Tibial artery (tissue), 4 donors: ENCODE results near the gene MLC1.

Source experiments
- DNase-seq, 2 donors: peaks; one replicate each; pipeline ENCODE4 v3.0.0-alpha.2; 2019
- H3K27ac ChIP-seq, 2 donors: fragments of 200-600 bp; sonication (generic) in 1 of 2; 1 replicate in 1 of 2; 2 replicates in 1 of 2; pipeline ENCODE4 v1.5.1; 2018 to 2019; ENCODE audit warnings: mild to moderate bottlenecking in 1 of 2
- H3K27me3 ChIP-seq, 2 donors: fragments of 200-600 bp; sonication (generic) in 1 of 2; one replicate each; pipeline versions ENCODE4 v1.5.1 to v1.6.0; 2016 to 2019
- H3K36me3 ChIP-seq, 3 donors: fragments of 200-600 bp; sonication (generic) in 2 of 3; one replicate each; pipeline ENCODE4 v1.5.1; 2016 to 2019; ENCODE audit warnings: mild to moderate bottlenecking in 2 of 3
- H3K4me1 ChIP-seq, 4 donors: fragments of 200-600 bp; sonication (generic) in 2 of 4; 1 replicate in 3 of 4; 2 replicates in 1 of 4; pipeline ENCODE4 v1.5.1; 2016 to 2019
- H3K4me3 ChIP-seq, 2 donors: fragments of 200-600 bp; sonication (generic) in 1 of 2; 1 replicate in 1 of 2; 2 replicates in 1 of 2; pipeline ENCODE4 v1.5.1; 2018 to 2019; ENCODE audit warnings: mild to moderate bottlenecking in 2 of 2
- H3K9me3 ChIP-seq, 3 donors: fragments of 200-600 bp; sonication (generic) in 1 of 3; one replicate each; pipeline ENCODE4 v1.5.1; 2016 to 2019
- intact Hi-C: fragments of 100-400 bp; cut with DNase I; formaldehyde crosslinking; loops from one replicate; pipeline ENCODE4 v1.15.0; 2023; ENCODE audit warnings: low total_unique reads
- TF ChIP-seq, protein P1 (sequence below), 2 experiments: fragments of 200-600 bp in 1 of 2; fragments of 450-650 bp in 1 of 2; IDR thresholded peaks; one replicate each; pipeline ENCODE4 v1.5.1; 2017 to 2019; ENCODE audit warnings: antibody characterized with exemption in 2 of 2, mild to moderate bottlenecking in 1 of 2, moderate library complexity in 1 of 2

MLC1 gene

DNA sequence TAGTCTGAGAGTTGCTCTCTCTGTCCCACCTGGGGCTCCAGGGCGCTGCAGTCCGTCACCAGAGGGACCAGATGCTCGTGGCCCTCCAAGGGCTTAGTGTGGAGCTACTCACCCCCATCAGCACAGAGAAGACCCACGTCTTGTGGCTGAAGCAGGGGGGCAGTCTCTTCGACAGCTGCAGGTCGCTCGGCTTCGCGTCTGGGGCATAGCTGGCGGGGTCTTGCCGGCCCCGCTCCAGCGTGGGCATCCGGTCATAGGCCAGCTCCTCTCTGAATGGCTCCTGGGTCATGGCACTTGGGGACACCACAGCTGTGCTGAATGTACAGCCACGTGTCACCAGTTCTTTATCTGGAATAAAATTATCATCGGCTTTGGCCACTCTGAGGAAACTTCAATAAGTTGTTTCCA lies 608 bp downstream of the MLC1 start:
- no peak overlapping the region for H3K27ac ChIP-seq
- H3K36me3 ChIP-seq, result no peaks in the 10 kb centered on the region
- H3K9me3 ChIP-seq, result peaks cover 0 to under 1% (median 0%) of the 10 kb centered on the region in 3 donors
- TF ChIP-seq, protein P1, sequence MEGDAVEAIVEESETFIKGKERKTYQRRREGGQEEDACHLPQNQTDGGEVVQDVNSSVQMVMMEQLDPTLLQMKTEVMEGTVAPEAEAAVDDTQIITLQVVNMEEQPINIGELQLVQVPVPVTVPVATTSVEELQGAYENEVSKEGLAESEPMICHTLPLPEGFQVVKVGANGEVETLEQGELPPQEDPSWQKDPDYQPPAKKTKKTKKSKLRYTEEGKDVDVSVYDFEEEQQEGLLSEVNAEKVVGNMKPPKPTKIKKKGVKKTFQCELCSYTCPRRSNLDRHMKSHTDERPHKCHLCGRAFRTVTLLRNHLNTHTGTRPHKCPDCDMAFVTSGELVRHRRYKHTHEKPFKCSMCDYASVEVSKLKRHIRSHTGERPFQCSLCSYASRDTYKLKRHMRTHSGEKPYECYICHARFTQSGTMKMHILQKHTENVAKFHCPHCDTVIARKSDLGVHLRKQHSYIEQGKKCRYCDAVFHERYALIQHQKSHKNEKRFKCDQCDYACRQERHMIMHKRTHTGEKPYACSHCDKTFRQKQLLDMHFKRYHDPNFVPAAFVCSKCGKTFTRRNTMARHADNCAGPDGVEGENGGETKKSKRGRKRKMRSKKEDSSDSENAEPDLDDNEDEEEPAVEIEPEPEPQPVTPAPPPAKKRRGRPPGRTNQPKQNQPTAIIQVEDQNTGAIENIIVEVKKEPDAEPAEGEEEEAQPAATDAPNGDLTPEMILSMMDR (IDR thresholded peaks at IDR 0.05), result no peak
- no peak for DNase-seq
- H3K4me3 ChIP-seq, result no peak overlapping the region
- H3K4me1 ChIP-seq, result peaks cover 0 to under 1% (median 0%) of the 10 kb centered on the region in 4 donors
- intact Hi-C loops, result no loop called here
- peaks cover 0 to 63% of the 10 kb centered on the region in 2 donors for H3K27me3 ChIP-seq

DNA sequence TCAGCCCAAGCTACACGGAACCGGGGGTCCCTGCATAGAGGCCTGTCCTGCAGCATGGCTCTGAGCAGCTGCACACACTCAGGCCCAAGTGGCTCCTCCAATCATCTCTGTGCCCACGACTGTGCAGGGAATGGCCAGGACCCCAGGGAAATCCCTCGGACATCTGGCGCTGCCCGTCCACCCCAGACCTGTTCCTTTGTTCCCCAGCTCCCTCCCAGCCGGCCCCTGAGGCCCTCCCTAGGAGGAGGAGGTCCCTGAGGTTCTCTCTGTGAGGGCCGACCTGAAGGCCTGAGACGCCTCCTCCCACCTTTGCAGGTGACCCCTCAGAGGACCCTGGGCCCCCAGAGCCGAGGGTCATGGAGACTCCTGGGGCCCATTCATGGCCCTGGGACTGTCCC lies 1.1 kb downstream of the MLC1 start:
- Histone ChIP-seq H3K9me3 (no peaks in the 10 kb centered on the region), H3K27ac (no peak overlapping the region), H3K27me3 (peaks cover 0 to 59% of the 10 kb centered on the region in 2 donors), H3K4me1 (no peaks in the 10 kb centered on the region), H3K4me3 (no peak overlapping the region), H3K36me3 (no peaks in the 10 kb centered on the region)
- intact Hi-C loops, result no loop called here
- no peak for DNase-seq
- TF ChIP-seq, protein P1 (IDR thresholded peaks at IDR 0.05), result no peak

DNA sequence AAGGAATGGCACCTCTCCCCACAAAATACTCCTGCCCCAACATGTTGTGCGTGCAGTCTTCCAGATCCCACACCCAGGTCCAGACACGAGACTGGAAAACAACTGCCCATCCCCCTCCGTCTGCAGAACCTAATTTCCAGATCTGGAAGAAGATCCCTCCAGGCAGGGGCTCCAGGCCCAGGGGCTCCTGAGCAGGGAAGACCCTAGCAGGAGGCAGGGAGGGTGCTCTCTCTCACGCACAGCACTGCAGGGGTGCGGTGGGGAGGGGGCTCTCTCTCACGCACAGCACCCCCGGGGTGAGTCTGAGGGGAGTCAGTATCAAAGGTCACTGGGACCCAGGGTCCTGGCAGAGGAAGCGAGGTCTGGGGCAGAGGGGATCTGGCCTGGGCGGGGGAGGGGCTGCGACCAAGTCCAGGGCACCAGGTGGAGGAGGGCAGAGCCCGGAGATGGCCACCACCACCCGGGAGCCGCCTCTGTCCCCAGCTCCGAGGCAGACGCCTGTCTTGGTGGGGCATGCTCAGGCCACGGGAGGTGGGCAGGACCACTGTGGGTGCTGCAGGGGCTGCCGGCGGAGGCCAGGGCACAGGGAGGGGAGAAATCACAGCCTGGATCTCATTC lies 1.7 kb downstream of the MLC1 start:
- intact Hi-C loops, result no loop called here
- H3K9me3 ChIP-seq, result no peaks in the 10 kb centered on the region
- H3K4me3 ChIP-seq, result no peak overlapping the region
- no peaks in the 10 kb centered on the region for H3K36me3 ChIP-seq
- H3K4me1 ChIP-seq, result no peaks in the 10 kb centered on the region
- no peak overlapping the region for H3K27ac ChIP-seq
- TF ChIP-seq, protein P1 (IDR thresholded peaks at IDR 0.05), result no peak
- H3K27me3 ChIP-seq, result peaks cover 0 to 58% of the 10 kb centered on the region in 2 donors
- DNase-seq, result no peak

DNA sequence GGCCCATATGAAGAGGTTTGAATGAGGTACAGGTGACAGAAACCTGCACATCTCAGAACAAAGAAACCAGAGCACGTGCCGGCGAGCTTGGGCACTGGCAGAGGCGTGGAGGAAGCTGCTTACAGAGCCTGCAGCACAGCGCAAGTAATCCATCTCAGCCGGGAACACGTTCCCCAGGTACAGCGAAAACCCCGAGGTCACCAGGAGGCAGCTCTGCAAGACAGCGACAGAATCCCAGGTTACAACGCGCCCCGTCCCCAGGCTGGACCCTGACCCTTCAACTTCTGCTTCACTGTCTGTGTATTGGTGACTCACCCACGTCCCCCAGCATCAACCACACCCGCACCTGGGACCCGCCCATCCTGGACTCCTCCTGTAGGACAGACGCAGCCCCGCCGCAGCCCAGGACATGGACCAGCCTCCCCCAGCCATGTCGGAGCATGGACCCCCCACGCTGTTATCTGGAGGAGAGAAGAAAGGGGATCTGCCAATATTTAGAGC lies 2.2 kb downstream of the MLC1 start:
- TF ChIP-seq, protein P1 (IDR thresholded peaks at IDR 0.05), result no peak
- H3K4me3 ChIP-seq, result no peak overlapping the region
- H3K9me3 ChIP-seq, result no peaks in the 10 kb centered on the region

DNA sequence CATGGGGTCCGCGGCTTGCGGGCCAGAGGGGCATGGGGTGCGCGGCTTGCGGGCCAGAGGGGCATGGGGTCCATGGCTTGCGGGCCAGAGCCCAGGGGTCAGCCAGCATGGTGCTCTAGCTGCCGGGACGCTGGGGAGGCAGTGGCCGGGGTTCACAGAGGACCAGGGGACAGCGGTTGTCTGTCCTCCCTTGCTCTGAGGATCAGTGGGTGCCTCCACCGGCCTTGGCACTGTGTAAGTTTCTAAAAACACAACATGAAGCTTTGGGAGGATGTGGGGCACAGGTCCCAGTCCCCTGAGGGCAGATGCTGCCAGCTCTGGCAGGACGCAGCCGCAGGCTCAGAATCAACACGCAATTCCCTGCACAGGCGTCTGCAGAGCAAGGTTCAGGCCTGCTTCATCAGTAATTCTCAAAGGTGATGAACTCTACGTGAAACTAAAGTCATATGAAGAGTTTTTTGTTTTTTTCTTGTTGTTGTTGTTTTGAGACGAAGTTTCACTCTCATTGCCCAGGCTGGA lies 3.0 kb downstream of the MLC1 start:
- TF ChIP-seq, protein P1 (IDR thresholded peaks at IDR 0.05), result no peak
- Histone ChIP-seq H3K36me3 (no peaks in the 10 kb centered on the region), H3K4me1 (no peaks in the 10 kb centered on the region), H3K27ac (no peak overlapping the region), H3K4me3 (no peak overlapping the region), H3K27me3 (peaks cover 0 to 45% of the 10 kb centered on the region in 2 donors), H3K9me3 (no peaks in the 10 kb centered on the region)
- intact Hi-C loops, result no loop called here
- no peak for DNase-seq

More for the DNA sequence above, 2.2 kb downstream of the MLC1 start:
- Histone ChIP-seq H3K36me3 (no peaks in the 10 kb centered on the region), H3K27ac (no peak overlapping the region), H3K4me1 (no peaks in the 10 kb centered on the region), H3K27me3 (peaks cover 0 to 52% of the 10 kb centered on the region in 2 donors)
- DNase-seq, result no peak
- intact Hi-C loops, result no loop called here
